ENCODE results near the gene KCNQ5.
"Not testable (repeated sequence)": the region's sequence is repeated elsewhere in the genome, so short reads cannot be mapped to it uniquely, and the experiment has no call there.

The KCNQ5 gene

DNA sequence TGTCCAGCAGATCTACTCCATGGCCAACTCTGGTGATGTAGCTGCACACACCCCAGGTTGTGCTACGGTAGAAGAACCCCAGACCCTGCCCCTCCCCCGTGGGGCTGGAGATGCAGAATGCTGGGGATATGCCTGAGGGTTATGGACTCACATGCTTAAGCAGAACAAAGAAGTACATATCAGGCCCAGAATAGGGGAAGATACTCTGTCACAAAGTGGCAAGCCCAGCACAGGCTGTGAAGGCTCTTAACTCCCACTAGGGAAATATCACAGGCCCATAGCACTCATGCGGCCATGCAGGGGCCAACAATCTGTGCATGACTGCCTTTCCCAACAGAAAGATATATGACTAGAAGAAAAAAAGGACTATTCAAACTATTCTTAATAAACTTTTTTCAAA is 234.9 kb downstream of the KCNQ5 start:
- no peak for DNase-seq

DNA sequence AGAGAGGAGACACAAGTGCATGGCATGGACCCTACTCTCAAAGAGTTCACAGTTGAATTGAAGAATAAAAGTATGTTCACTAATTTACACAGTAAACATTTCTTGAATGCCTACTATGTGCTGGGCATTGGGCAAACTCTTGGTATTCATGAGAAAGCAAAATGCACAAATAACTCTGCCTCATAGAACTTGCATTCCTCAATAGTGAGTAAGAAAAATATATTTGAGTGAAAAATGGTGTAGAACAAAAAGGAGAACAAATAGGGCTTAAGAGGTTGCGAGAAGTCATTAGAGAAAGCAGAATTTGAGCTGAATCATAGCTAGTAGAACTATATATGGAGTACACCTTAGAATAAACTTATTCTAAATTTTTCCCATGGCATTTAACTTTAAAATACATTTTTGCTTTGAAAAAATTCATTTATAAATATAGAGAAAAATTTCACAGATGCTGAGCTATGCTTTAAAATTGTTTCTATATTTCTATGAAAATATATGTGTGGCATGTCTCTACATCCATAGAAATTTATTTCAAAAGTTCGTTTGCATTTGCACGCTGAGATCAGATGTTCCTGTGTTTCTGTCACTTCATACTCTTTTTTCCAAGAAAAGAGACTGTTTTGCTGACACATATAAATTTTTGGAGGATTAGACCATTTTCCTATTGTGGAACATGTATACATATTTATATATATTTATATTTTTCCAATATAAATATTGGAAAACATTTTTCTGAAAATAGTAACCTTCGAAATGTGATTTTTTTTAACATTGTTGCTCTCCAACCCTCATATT is 236.1 kb downstream of the KCNQ5 start:
- no peak for DNase-seq

- no peak for DNase-seq
Measured at GRCh38 chr6:72861059-72861458, 239.2 kb downstream of the KCNQ5 start.

DNA sequence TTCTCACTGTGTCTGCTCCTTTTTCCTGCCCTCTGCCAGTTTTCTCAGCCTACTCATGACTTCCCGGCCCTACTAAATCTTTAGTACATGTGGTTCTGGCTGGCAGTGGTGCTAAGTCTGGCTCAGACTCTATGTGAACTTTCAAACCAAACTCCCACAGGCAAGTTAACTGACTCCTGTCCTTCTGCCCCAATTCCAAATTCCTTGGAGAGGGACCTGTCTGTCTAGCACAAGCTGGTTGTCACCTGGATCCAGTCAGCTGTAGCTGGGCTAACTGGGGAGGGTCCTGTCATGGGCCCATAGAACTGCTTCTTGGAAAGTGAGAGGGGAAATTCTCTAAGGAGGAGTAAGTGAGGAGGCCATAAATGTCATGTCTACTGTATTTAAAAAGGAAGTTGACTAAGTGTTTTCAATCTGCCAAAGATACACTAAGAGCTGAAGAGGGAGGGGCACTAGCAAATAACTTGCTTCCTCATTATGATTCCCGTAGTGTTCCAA is 240.1 kb downstream of the KCNQ5 start:
- DNase-seq, result no peak

DNA sequence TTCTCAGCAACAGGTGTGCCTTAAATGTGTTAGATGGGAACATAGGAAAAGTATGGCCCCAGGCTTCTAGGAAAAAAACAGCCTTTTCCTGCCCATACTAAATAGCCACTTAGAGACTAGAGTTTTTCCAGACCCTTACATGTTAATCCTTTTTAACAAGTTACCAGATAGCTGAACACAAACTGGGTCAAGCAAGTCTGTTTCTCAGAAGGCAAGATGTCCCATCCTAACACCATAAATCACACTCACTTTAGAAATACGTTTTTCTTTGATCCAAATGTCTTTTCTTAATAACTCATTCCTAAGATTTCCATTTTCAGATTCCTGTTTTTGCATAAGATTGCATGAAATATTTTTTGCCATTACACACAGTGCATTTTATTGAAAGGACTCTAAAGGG is 241.3 kb downstream of the KCNQ5 start:
- DNase-seq, result no peak

DNA sequence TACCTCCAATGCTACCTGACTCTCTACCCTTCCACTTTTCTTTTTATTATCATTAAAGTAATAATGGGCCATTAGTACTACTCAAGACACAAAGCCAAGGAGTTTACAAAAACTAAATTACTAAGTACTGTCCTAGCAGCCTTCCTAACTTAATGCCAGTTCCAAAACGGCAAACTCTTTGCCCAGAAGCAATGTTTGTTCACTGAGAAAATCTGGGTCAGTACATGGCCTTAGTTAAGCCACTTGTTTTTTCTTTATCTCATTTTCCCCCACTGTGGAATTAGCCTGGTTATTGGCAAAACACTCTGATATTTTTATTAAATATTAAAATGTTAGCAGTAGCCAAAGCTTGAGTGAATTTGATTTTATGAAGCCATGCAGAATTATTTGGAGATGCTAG is 242.4 kb downstream of the KCNQ5 start:
- no peak for DNase-seq

DNA sequence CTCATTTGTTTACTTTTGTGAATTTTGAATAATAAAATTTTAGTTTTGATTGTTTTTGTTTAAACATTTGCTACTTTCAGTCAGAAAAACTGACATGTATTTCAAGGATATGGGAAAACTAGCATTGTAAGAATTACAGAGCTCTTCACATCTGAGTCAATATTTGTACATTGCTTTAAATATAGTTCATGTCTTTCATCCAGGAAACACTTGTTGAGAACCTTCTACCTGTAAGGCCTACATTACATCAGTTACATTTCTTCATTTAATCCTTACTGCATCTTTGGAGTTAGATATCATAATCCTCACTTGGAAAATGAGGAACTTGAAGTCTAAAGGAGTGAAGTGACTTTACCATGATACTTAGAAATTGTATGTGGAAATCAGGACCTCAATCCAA is 242.9 kb downstream of the KCNQ5 start:
- no peak for DNase-seq

GRCh38 chr6:72865467-72865866 is 243.6 kb downstream of the KCNQ5 start:
- no peak for DNase-seq

DNA sequence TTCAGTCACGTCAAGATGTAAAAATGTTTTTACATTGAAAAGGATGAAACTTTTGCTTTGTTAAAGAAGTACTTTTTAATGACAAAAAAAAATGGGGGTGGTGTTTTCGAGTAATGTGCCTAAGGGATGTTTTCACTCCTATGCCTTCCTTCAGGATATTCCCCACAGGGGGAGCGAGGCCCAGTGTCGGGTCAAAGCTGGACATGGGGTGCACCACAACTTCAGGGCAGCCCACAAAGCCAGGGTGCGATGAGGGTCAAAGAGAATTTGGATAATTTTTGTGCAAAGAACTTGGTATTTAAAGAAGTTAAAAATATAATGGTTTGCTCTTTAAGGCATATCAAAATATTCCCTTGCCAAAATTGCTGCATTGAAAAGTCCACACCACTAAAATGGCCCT is 247.8 kb downstream of the KCNQ5 start:
- DNase-seq, result no peak

DNA sequence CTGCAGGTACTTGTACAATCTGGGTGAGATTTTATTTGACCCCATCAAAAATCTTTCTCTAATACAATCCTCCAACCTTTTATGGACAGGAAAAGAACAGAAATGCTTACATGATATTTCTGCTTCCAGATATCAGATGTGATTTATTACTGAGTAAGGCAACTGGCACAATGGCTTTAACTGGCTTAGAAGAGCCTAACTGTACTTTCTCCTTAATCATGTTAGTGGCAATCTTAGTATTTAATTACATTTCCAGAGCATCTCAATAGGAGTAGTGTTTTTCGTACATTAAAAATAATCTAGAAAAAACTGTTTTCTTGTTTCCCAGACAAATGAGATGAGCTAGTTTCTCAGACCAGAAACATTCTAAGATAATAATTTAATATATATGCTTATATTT is 251.6 kb downstream of the KCNQ5 start:
- DNase-seq, result no peak

- DNase-seq, result no peak
Measured at GRCh38 chr6:72876256-72876655, 254.4 kb downstream of the KCNQ5 start.

GRCh38 chr6:72886170-72886569 is 264.3 kb downstream of the KCNQ5 start:
- DNase-seq, result no peak

- no peak for DNase-seq
Measured at GRCh38 chr6:72890233-72890632, 268.4 kb downstream of the KCNQ5 start.

DNA sequence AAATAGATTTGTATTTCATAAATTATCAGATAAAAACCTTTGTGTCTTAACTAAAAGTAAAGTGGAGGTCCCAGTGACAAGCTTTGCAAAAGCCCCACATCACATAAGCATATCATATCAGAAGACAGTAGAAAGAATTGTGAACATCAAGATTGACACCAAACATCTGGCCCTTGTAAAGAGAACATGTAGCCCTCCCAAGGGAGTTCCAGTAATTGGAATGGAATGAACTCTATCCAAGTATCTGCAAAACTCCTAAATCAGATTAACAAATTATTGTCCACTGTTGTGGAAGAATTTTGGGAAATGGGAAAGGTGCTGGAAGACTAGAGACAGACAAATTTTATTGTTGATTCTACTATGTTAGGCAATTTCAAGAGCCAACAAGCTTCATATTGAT is 268.8 kb downstream of the KCNQ5 start:
- DNase-seq, result no peak

GRCh38 chr6:72892901-72893300 is 271.0 kb downstream of the KCNQ5 start:
- no peak for DNase-seq

DNA sequence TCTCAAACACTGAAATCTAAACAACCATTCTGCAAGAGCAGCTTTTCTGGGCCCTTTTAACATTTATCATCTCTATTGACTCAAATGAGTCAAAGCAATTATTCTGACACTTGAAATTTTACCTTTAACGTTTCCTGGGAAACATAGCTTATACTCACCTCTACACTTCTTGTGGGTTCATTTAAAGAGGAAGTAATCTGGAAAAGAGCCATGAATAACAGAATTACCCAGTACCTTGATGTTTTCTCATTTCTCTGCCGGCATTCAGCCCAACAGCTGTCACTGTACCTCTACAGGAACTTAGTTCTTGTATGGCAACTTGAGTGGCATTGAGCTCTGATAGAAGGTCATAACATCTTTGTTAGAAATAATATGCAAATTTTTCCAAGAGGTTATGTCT is 272.2 kb downstream of the KCNQ5 start:
- DNase-seq, result no peak

DNA sequence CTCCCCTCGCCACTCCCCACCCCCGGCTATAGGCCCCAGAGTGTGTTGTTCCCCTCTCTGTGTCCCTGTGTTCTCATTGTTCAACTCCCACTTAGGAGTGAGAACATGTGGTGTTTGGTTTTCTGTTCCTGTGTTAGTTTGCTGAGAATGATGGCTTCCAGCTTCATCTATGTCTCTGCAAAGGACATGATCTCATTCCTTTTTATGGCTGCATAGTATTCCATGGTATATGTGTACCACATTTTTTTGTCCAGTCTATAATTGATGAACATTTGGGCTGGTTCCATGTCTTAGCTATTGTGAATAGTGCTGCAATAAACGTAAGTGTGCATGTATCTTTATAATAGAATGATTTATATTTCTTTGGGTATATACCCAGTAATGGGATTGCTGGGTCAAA is 276.4 kb downstream of the KCNQ5 start:
- DNase-seq, result not testable (repeated sequence)

- DNase-seq, result no peak
Measured at GRCh38 chr6:72905705-72906478, 284.0 kb downstream of the KCNQ5 start.

GRCh38 chr6:72911463-72912155 is 289.7 kb downstream of the KCNQ5 start:
- DNase-seq, result no peak

DNA sequence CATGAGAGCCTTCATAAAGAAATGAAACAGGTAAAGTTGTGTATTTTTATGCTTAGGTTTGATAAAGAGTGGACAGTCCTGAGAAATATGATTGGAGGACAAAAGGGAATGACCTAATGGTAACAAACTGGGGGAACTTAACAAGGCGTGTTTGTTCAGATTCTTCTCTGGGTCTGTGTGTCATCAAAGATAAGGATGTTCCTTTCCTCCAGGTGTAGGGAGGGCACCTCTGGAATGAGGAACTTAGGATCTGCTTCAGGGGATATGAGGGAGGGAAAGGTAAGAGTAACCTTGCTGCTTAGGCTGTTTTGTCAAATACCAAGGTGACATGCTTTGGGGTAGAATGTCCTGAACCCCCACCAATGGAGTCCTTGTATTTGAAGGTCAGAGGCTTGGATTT is 291.9 kb downstream of the KCNQ5 start:
- DNase-seq, result no peak

- no peak for DNase-seq
Measured at GRCh38 chr6:72916298-72916697, 294.4 kb downstream of the KCNQ5 start.

GRCh38 chr6:72916906-72917305 is 295.0 kb downstream of the KCNQ5 start:
- no peak for DNase-seq

DNA sequence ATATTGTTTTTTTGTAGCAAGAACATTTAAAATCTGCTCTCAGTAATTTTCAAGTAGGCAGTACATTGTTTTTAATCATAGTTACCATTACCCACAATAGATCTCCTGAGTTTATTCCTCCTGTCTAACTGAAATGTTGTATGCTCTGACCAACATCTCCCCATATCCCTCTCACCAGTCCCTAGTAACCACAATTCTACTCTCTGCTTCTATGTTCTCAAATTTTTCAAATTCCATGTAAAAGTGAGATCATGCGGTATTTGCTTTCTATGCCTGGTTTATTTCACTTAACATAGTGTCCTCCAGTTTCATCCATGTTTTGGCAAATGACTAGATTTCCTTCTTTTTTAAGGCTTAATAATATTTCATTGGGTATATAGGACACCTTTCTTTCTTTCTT is 300.5 kb downstream of the KCNQ5 start:
- no peak for DNase-seq

- no peak for DNase-seq
Measured at GRCh38 chr6:72925136-72925535, 303.3 kb downstream of the KCNQ5 start.
